ENCODE data around the gene TTC28.
"Not testable (repeated sequence)": the region's sequence is repeated elsewhere in the genome, so short reads cannot be mapped to it uniquely, and the experiment has no call there.

The TTC28 gene

GRCh38 chr22:28507896-28508295, 171.7 kb downstream of the TTC28 start:
- no peak overlapping the region for H3K4me3 ChIP-seq (ENCODE audit: low read depth, low read length)
- TF ChIP-seq, protein P1, sequence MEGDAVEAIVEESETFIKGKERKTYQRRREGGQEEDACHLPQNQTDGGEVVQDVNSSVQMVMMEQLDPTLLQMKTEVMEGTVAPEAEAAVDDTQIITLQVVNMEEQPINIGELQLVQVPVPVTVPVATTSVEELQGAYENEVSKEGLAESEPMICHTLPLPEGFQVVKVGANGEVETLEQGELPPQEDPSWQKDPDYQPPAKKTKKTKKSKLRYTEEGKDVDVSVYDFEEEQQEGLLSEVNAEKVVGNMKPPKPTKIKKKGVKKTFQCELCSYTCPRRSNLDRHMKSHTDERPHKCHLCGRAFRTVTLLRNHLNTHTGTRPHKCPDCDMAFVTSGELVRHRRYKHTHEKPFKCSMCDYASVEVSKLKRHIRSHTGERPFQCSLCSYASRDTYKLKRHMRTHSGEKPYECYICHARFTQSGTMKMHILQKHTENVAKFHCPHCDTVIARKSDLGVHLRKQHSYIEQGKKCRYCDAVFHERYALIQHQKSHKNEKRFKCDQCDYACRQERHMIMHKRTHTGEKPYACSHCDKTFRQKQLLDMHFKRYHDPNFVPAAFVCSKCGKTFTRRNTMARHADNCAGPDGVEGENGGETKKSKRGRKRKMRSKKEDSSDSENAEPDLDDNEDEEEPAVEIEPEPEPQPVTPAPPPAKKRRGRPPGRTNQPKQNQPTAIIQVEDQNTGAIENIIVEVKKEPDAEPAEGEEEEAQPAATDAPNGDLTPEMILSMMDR (IDR thresholded peaks at IDR 0.05; ENCODE audit: borderline replicate concordance, insufficient read depth, low read depth, low read length), result no peak

DNA sequence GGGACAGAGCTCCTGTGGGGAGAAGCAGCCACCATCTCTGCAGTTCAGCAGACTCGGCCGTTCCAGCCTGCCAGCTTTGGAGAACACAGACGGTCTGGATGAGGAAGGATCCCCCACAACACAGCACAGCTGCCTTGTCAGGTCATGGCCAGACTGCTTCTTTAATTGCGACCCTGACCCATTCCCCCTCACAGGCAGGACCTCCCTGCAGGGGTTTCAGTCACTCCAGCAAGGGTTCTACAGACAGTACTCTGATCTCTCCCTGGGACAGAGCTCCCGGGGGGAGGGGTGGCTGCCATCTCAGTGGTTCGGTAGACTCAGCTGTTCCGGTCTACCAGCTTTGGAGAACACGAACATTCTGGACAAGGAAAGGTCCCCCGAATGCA, 173.5 kb downstream of the TTC28 start:
- TF ChIP-seq, protein P1 (IDR thresholded peaks at IDR 0.05; ENCODE audit: borderline replicate concordance, insufficient read depth, low read depth, low read length), result no peak
- no peak overlapping the region for H3K4me3 ChIP-seq (ENCODE audit: low read depth, low read length)

DNA sequence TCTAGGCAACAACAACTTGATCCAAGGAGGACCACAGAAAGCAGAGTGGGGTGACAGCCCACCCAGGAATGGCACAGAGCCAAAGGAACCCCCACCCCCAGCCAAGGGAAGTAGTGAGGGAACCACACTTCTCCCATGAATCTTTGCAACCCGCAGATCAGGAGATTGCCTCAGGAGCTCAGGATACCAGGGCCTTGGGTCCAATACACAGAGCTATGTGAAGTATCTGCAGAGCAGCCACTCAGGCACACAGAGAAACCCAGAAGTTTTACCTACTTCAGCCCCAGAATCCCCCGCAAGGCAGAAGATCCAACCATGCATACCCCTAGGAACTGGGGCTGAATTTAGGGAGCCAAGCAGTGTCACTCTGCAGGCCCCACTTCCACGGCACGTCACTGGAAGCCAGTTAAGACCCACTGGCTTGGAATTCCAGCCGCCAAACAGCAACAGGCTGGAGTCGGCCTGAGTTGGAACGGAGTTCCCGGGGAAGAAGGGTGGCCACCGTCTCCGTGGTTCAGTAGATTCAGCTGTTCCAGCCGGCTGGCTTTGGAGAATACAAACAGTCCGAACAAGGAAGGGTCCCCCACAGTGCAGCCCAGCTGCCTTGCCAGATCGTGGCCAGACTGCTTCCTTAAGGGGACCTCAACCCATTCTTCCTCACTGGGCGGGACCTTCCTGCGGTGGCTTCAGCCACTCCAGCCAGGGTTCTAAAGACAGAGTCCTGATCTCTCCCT, 174.1 kb downstream of the TTC28 start:
- TF ChIP-seq, protein P1 (IDR thresholded peaks at IDR 0.05; ENCODE audit: borderline replicate concordance, insufficient read depth, low read depth, low read length), result no peak
- H3K4me3 ChIP-seq (ENCODE audit: low read depth, low read length), result no peak overlapping the region

DNA sequence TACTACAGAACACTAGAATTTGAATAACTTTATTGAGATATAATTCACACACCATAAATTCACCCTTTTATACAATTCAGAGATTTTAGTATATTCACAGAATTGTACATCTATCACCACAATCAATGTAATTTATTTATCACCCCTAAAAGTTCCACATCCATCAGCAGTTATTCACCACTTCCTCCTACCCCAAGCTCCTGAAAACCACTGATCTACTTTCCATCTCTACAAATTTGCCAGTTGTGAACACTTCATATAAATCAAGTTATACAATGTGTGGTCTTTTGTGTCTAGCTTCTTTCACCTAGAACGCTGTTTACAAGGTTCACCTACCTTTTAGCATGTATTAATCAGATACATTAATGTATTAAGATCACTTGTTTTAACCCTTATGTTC, 179.6 kb downstream of the TTC28 start:
- TF ChIP-seq, protein P1 (IDR thresholded peaks at IDR 0.05; ENCODE audit: borderline replicate concordance, insufficient read depth, low read depth, low read length), result no peak
- H3K4me3 ChIP-seq (ENCODE audit: low read depth, low read length), result no peak overlapping the region

DNA sequence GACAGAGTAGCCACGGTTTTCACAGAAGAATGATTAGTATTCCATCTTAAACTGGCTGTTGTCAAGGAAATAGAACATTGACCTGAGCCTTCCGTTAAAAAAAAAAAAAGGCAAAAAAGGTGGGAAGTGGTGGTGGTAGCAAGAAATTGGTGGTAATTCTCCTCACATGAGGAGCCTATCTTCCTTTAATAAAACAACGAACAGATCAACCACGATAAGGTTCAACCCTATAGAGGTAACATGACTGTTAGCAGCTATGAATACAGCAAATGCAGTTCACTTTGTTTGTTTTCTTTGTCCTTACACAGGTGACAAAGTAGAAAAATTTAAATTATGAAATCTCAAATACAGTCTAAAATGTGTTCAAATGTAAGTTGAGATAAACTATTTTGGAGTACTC, 181.6 kb downstream of the TTC28 start:
- TF ChIP-seq, protein P1 (IDR thresholded peaks at IDR 0.05; ENCODE audit: borderline replicate concordance, insufficient read depth, low read depth, low read length), result no peak
- H3K4me3 ChIP-seq (ENCODE audit: low read depth, low read length), result no peak overlapping the region

- H3K4me3 ChIP-seq (ENCODE audit: low read depth, low read length), result no peak overlapping the region
- TF ChIP-seq, protein P1 (IDR thresholded peaks at IDR 0.05; ENCODE audit: borderline replicate concordance, insufficient read depth, low read depth, low read length), result no peak
These were observed 182.5 kb downstream of the TTC28 start for GRCh38 chr22:28497188-28497587.

- H3K4me3 ChIP-seq (ENCODE audit: low read depth, low read length), result not testable (repeated sequence)
These were observed 188.4 kb downstream of the TTC28 start for GRCh38 chr22:28491289-28491688.

All from GM12875 (cell line).